Left kidney (tissue), 2 donors: ENCODE results near the gene BCKDHB. TPM values are rescaled to one million over a fixed set of nuclear protein-coding genes. Genes with fewer than 3 reads are reported as not detected.
"Not testable (repeated sequence)": the region's sequence is repeated elsewhere in the genome, so short reads cannot be mapped to it uniquely, and the experiment has no call there.

Source experiments
- DNase-seq: peaks from one replicate; pipeline ENCODE4 v3.0.0-alpha.2; 2013
- polyA plus RNA-seq: library from polyadenylated mRNA; unstranded; fragments of 120-200 nt; gene quantifications from one replicate; pipeline ENCODE4 v1.2.1, GENCODE V29; 2013; ENCODE audit not compliant: insufficient read length

Gene BCKDHB
- polyA plus RNA-seq, 1 donor: 34.4 TPM

GRCh38 chr6:80203283-80203682 lies 96.8 kb downstream of the BCKDHB start:
- no peak for DNase-seq

DNA sequence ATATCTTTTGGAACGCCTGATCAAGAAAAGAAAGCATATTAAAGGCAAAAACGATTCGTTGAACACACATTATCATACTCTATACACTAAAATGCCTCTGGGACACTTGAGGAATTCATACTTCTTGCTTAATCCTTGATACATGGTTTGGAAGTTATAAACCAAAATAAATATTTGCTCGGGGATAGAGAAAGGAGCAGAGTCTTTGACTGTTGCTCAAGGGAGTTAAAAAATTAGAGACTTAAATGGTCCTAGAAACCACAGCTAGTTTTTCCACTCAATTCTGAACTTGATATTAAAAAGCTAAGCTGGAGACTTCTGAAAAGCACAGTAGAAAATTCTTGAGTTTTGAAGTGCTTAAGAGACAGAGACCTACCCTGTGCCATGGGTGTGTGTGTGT lies 98.9 kb downstream of the BCKDHB start:
- no peak for DNase-seq

GRCh38 chr6:80206758-80207157 lies 100.3 kb downstream of the BCKDHB start:
- no peak for DNase-seq

DNA sequence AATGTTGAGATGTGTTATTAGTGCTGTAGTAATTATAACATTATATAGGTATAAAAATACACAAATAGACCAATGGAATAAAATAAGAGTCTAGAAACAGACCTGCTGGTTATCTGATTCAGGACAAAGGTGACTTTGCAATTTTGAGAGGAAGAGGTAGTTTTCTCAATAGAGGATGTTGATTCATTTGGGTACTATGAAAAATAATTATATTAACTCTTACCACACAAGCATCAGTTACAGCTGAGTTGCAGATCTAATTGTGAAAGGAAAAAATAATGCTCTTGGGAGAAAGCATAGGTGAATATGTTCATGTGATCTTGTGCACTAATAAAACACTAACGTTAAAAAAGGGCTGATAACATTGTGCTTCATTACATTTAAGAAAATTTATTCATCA lies 103.0 kb downstream of the BCKDHB start:
- no peak for DNase-seq

DNA sequence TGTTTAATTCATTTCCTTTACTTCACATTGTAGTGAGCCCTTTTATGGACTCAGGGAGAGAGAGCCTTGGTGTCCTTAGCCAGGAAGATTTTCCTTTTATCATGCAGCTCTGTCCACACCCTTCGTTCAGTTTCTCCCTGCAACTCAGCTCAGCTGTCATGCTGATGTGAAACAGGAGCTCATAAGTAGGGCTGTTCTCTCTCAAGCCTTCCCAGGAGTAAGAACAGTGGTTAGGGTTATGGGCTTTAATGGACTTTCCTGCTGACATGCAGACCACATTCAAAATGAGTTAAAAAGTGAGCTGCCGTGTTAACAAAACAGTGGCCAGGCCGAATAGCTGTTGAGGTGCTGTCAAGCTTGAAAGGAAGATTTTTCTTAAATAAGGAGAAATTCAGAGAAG lies 104.1 kb downstream of the BCKDHB start:
- no peak for DNase-seq

- no peak for DNase-seq
Measured at GRCh38 chr6:80211286-80211685, 104.8 kb downstream of the BCKDHB start.

GRCh38 chr6:80211890-80212289 lies 105.4 kb downstream of the BCKDHB start:
- DNase-seq: not testable (repeated sequence)

GRCh38 chr6:80214436-80215022 lies 108.1 kb downstream of the BCKDHB start:
- DNase-seq: peak; percentile 28

GRCh38 chr6:80215063-80215462 lies 108.6 kb downstream of the BCKDHB start:
- DNase-seq: no peak

DNA sequence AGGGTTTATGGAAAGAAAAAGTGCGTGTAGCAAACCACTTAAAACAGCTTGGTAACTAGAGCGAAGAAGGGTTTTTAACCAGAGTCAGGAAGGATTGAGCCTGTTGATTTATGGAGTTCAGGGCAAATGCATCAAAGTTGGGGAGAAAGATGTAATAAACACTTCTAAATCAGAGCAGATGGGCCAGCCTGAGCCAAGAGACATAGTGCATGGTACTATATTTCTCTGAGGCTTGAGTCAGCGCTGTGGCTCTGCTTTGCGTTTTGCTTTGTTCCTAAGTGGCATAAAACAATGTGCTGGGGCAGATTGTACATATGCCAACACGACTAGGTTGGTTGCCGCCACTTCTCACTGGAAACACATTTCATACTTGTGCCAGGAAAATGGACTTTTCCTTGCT lies 111.3 kb downstream of the BCKDHB start:
- DNase-seq: peak; percentile 46

DNA sequence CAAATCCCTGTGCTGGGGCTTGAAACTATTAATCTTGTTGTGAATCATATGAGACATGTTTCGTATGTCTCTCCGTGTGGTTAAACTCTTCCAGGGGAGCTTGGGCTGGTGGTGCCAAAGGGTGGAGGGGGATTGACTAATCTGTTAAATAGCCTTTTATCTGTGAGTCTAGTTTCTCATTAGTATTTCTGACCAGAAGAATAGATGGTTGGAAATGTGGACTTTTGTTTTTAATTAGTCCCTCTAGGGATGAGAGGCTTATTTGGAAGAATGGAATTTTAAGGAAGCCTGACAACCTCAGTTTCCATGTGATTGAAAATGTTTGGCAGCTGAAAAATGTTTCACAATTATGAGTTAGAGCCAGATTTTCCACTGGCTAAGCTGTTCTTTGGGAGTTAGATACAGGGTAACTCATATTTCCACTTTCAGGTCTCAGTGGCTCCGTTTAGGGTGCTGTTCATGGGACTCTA lies 117.3 kb downstream of the BCKDHB start:
- DNase-seq: no peak

- no peak for DNase-seq
Measured at GRCh38 chr6:80226151-80226550, 119.7 kb downstream of the BCKDHB start.

DNA sequence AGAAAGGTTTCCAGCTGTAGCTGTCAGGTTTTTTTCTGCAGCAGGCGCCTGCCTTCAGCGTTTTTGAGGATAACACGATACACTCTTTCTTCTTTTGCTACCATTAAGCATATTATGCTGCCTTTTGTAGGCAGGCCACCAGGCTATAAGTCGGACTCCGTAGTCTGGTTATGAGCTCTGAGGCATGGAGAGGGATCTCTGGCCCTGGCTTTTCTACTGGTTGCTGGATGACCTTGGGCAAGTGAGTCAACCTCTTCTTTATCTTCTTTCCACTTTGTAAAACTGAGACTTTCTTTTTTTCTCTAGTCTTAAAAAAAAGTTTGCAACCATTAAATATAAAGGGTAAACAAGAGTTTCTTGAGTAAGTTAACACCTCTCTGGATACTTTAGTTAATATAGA lies 120.2 kb downstream of the BCKDHB start:
- DNase-seq: no peak

DNA sequence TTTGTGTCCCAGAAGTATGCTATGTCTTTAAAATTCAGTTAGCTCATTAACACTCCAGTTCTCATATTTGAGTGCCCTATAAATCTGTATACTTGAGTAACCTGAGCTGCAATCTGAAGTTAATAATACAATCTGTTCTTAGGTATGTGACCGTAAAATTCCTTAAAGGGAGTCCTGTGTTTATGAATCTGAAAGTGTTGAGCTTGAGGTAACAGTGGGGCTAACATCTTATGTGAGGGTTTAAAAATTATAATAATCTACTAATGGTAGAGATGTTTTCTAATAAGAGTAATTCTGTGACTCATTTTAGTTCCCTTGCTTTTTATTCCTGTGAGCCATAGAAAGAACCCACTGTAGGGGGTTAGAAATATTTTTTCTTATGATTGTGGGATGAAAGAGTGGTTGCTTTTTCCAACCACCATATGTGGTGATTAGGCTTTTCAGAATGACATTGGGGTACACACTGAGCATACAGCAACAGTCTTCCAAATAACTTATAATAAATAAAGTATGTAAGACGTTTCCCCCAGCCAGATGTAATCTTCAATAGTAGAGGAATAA lies 121.2 kb downstream of the BCKDHB start:
- no peak for DNase-seq

- DNase-seq: no peak
Measured at GRCh38 chr6:80233262-80233661, 126.8 kb downstream of the BCKDHB start.

DNA sequence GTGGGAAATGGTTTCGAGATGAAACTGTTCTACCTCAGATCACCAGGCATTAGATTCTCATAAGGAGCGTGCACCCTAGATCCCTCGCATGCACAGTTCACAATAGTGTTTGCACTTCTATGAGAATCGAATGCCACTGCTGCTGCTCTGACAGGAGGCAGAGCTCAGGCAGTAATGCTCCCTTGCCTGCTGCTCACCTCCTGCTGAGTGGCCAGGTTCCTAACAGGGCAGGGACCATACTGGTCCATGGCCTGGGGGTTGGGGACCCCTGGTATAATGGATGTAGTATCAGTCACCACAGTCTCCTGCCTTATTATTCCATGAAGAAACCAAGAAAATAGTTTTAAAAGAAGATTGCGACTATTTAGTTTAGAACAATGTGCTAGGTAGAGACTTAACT lies 127.5 kb downstream of the BCKDHB start:
- DNase-seq: no peak

DNA sequence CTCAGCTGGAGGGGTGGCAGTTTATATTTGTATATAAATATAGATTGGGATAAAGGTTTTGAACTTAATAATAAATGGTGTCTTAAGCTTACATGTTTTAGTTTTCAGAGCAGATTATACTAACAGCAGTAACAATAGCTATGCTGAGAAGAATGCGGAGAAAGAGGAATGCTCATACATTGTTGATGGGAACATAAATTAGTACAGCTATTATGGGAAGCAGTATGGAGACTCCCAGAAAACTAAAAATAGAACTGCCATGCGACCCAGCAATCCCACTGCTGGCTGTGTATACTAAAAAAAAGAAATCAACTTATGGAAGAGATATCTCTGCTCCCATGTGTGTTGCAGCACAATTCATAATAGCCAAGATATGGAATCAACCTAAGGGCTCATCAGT lies 127.9 kb downstream of the BCKDHB start:
- DNase-seq: peak; percentile 20

- no peak for DNase-seq
Measured at GRCh38 chr6:80234908-80235307, 128.4 kb downstream of the BCKDHB start.

DNA sequence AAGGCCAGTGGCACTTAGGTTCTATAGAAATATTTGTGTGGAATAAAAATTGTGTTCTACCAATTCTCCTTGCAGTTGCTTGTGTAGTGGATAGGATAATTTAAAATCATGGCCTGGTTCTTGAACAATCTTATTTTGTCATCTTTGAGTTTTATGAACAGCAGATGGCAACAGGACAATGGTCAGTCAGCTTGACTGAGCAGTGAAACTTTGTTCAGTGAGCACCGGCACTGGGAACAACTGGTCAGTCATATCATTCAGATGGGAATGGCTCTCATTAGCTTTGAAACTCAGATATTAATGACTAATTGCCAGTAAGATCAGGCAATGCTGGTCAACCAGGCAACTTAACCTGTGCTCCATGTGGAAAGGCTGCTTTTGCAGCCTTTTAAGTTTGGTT lies 129.2 kb downstream of the BCKDHB start:
- DNase-seq: no peak

- DNase-seq: not testable (repeated sequence)
Measured at GRCh38 chr6:80238754-80239153, 132.3 kb downstream of the BCKDHB start.

GRCh38 chr6:80245043-80245442 lies 138.6 kb downstream of the BCKDHB start:
- no peak for DNase-seq

GRCh38 chr6:80249897-80250296 lies 143.4 kb downstream of the BCKDHB start:
- DNase-seq: no peak

DNA sequence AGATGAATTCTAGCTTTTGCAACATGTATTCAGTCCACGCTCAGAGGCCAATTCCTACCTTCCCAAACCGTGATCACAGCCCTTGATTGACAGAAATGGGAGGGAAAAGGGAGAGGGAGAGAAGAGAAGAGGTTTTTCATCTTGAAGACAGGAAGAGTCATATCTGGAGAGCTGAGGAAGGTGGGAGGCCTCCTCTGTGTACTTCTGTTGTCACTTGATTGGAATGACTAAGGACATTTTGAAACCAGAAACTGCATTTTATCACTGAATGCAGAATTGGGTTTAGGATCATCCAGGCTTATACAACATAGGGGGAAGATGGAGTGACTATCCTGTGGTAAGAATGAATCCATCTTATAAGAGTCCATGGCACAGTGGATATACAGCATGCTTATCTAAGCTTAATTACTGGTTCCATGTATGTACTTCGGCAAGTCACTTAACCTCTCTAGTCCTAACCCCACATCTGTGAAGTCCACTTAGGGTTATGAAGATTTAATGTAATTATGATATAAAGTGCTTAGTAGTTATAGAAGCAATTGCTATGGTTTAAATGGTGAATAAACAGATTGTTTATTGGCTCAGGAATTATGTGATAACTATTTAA lies 144.0 kb downstream of the BCKDHB start:
- no peak for DNase-seq

DNA sequence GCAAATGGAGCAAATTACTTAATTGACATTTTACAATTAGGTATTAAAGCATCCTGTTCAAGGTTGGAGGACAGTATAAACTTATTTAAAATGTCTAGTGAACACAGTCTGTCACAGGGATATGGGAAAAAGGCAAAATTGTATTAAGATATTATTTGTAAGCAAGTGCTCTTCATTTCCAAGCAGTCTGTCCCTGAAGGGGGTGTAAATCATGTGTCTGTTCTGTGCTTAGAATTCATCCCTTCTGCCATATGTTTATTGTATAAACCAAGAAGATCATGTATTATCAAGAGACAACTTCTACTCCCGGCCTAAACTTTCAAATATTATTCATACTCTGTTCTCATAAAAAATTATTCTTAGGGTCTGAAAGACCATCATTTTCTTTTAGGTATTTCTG lies 144.8 kb downstream of the BCKDHB start:
- DNase-seq: no peak
